ENCODE data around the gene CFAP43.

CFAP43 gene, protein sequence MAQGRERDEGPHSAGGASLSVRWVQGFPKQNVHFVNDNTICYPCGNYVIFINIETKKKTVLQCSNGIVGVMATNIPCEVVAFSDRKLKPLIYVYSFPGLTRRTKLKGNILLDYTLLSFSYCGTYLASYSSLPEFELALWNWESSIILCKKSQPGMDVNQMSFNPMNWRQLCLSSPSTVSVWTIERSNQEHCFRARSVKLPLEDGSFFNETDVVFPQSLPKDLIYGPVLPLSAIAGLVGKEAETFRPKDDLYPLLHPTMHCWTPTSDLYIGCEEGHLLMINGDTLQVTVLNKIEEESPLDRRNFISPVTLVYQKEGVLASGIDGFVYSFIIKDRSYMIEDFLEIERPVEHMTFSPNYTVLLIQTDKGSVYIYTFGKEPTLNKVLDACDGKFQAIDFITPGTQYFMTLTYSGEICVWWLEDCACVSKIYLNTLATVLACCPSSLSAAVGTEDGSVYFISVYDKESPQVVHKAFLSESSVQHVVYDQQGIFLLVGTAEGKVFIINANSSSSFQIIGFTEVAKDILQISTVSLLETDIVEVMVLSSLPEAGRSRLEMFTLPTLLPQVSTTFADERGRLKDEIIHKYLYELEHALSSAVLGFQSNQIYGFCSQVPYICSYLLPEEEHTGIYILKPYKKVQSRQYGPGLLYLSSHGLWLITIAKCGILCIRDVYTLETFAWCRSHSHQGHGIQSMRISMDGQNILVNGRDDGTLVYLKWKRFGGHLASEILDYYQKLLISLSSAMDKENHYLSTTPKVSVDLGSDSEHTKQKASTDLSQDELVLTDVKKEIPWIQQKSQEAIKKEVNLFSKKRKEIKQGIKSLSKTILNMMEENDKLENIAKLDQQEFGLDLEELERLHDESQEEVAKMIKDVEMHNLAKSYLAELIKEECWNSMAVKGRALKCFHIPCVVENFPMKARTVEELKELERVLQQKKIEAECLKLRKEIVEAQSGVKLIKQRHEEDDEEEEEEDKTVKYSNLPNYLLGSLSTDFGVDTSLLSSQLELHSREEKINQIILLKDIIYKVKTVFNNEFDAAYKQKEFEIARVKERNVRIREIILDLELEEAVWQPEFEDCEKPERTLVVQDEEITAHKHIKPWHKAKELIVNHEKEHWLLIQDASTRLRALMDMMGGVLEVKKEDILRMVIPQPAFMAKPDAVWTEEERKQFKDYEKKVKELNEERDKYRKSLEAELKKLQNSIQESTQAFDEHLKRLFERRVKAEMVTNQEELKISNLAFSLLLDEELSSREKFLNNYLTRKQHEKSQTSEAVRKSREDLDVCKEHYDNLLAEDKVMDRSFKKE (N-terminal part only)

DNA sequence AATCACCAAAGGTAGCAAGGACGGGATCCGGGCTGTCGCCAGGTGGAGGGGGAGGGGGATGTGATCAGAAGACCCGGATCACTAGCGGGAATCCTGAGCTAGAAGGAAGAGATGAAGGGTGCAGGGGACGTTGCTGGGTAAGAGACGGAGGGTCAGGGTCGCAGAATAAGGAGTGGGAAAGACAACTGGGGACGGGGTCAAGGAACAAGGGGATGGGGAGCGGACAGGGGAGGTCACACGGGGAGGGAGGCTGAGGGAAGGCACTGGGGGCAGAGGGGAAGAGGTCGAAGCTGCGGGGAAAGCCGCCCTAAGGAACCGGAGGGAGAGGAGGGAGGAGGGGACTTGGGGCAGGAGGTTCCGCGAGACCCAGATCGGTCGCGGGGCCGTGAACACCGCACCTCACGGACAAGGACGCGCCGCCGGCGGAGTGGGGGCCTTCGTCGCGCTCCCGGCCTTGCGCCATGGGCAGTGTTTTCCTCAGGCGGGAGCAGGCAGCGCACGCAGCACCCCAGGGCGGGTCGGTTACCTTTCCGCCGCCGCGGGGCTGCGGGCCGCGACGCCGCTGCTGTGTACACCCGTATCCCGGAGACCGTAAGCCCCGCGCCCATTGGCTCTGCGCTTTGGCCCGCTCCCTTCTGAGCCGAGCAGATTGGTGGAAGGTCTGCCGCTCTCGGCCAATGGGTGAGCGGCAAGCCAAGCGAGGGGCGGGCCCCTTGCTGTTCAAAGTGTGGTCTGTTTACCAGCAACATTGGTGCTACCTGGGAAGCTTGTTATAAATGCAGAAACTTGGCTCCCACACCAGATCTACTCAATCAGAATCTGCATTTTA is at the start of gene CFAP43:
Gene CFAP43 (minus strand): TSS at position 581 of the 829 bp plus-strand sequence. CDS start 118 bp downstream, at position 463.
- DNase-seq (ENCODE audit: low read depth in 1 of 2, low spot score in 1 of 2) = peak; percentile 99

- DNase-seq (ENCODE audit: low read depth in 1 of 2, low spot score in 1 of 2) = no peak
These were observed 49.5 kb upstream of the CFAP43 start for GRCh38 chr10:104281694-104282093.

DNA sequence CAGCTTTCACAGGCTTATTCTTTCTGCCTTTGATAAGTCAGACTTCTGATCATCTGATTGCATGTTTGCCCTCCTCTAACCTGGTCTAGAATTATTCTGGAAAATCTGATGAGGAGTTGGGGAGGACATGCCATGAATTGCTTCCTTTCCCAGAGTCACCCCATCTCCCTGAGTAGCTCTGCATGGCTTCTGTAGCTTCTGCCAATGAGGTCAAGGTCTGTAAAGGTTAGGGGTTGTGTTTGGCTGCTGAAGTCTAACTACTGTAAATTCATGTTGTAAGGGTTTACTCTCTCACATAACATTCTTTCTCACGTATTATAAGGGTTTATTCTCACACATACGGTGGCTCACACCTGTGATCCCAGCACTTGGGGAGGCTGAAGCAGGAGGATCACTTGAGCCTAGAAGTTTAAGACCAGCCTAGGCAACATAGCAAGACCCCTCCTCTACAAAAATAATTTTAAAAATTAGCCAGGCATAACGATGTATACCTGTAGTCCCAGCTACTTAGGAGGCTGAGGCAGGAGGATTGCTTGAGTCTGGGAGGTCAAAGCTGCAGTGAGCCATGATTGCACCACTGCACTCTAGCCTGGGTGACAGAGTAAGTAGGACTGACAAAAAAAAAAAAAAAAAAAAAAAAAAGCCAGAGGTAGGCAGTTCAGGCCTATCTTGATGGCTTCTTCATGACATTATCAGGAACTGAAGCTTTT is 47.5 kb upstream of the CFAP43 start:
- DNase-seq (ENCODE audit: low read depth in 1 of 2, low spot score in 1 of 2) = no peak

- no peak for DNase-seq (ENCODE audit: low read depth in 1 of 2, low spot score in 1 of 2)
These were observed 45.6 kb upstream of the CFAP43 start for GRCh38 chr10:104277785-104278184.

- no peak for DNase-seq (ENCODE audit: low read depth in 1 of 2, low spot score in 1 of 2)
These were observed 44.0 kb upstream of the CFAP43 start for GRCh38 chr10:104276192-104276591.

GRCh38 chr10:104274762-104275721 is 42.9 kb upstream of the CFAP43 start:
- DNase-seq (ENCODE audit: low read depth in 1 of 2, low spot score in 1 of 2) = peak in 1 of 2 donors; percentile 20

DNA sequence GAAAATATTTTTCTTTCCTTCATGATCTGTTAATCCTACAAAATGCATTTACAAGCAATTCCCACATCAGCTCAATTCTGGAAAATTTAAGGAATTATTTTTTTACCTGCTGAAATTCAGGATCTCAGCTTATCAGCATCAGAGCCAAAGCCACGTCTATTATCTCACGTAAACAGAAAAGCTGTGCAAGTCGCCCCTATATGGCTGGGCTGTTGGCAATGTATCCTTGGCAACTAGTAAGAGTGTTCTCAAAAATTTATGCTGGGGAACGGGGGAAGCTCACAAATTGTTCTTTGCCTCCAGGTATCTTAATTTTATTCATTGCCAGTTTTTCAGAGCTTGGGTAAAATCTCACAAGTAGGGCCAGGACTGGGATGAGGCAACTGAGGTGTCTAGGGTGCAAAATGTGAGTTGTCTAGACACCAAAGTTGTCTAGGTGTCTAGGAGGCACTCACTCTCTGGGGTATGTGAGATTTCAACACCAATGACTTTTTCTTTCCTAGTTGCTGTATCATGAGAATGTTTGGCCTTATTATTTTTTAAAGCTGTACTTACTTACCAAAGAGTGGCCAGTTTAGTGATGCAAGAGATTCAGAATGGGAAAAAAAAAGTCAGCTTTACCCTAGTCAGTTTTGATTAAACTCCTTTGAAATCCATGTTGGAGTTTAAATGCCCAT is 41.9 kb upstream of the CFAP43 start:
- DNase-seq (ENCODE audit: low read depth in 1 of 2, low spot score in 1 of 2) = no peak

DNA sequence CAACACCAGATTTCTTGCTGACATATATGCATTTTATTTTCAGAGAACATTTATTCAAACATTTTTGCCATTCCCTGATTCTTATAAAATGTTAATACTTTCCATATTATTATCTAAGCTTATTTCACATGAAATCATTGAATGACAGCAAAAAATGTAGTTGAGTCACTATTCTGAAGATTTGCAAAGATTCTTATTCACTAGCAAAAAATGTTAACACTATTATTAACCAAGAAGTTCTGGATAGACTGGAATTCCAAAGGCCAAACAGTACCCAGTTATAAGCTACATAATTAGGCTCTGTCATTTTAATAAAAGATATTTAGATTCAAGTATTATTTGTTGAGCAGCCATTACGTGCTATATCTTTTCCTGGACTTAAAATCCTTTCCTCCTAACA is 41.1 kb upstream of the CFAP43 start:
- no peak for DNase-seq (ENCODE audit: low read depth in 1 of 2, low spot score in 1 of 2)

GRCh38 chr10:104268713-104269645 is 36.8 kb upstream of the CFAP43 start, which contains the start of gene GSTO2:
Gene GSTO2, plus strand, starts transcription at chr10:104269184. Its CDS starts 5,732 bp downstream, at chr10:104274916.
- peak; percentile 93 to 97 for DNase-seq (ENCODE audit: low read depth in 1 of 2, low spot score in 1 of 2)

GRCh38 chr10:104268405-104268712 is 36.2 kb upstream of the CFAP43 start:
- no peak for DNase-seq (ENCODE audit: low read depth in 1 of 2, low spot score in 1 of 2)

GRCh38 chr10:104267721-104268404 is 35.7 kb upstream of the CFAP43 start:
- DNase-seq (ENCODE audit: low read depth in 1 of 2, low spot score in 1 of 2) = no peak

DNA sequence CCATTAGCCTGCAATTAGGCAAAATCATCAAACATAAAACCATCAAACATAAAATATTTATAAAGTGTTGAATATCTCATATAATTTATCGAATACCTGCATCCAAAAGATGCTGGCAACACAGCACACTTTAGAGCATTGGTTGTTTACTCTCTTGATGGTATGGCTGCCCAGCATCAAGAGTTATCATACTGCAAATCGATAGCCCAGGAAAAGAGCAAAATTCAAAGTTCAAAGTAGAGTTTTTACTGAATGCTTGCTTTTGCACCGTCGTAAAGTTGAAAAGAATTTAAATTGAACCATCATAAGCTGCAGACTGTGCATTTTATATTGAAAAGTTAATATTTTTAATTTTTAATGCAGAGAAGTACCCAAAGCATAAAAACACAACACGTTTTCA is 32.6 kb upstream of the CFAP43 start:
- no peak for DNase-seq (ENCODE audit: low read depth in 1 of 2, low spot score in 1 of 2)

GRCh38 chr10:104262055-104262454 is 29.9 kb upstream of the CFAP43 start:
- DNase-seq (ENCODE audit: low read depth in 1 of 2, low spot score in 1 of 2) = no peak

- DNase-seq (ENCODE audit: low read depth in 1 of 2, low spot score in 1 of 2) = no peak
These were observed 28.6 kb upstream of the CFAP43 start for GRCh38 chr10:104260775-104261115.

DNA sequence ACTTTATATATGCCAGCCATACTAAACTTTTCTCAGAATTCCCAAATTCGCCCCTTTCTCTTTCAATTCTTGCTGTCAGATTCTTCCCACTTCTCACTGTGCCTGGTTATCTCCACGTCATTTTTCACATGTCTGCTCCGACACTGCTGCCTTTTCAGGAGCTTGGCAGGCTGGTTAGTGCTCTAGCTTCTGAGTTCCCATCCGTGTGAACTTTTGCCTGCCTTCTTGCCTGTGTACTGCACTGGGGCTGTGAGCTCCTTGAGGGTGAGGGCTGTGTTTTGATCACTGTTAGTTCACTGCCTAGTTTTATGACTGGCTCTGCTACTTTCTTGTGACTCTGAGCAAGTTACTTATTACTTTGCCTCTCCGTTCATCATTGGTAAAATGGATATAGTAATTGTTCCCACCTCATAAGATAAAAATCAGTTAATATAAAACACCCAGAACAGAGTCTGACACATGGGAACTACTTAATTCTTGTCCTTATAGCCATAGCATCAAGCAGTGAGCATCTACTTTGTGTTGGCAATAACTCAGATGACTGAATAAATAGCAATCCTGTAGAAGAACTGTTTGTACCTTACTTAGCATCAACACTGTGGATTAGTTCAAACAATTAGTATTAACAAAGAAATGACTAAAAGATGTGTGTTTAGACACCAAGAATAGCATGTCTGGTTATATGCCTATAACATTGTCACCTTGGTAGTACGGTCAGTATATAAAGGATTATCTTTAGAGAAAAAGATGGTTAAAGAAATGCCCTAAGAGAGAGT is 28.0 kb upstream of the CFAP43 start:
- DNase-seq (ENCODE audit: low read depth in 1 of 2, low spot score in 1 of 2) = no peak

- DNase-seq (ENCODE audit: low read depth in 1 of 2, low spot score in 1 of 2) = no peak
These were observed 27.3 kb upstream of the CFAP43 start for GRCh38 chr10:104259456-104259855.

Data from activated T-helper 1 cell treated with anti-CD3 and anti-CD28 coated beads, Interleukin-2, amount 50 U/mL, for 16 hours (primary cell).